ENCODE data around the gene UCP3. TPM values are rescaled to one million over a fixed set of nuclear protein-coding genes. Genes with fewer than 3 reads are reported as not detected.

UCP3 gene
- 0.77 TPM for polyA plus RNA-seq (2012; ENCODE audit: insufficient read depth, insufficient read length)

- DNase-seq (ENCODE audit: low read depth, low spot score): peak; percentile 59
- no peak within 1 kb of the TSS for H3K4me3 ChIP-seq (ENCODE audit: low read length)
Observed at GRCh38 chr11:74008373-74009229, at the start of gene UCP3. UCP3 (minus strand) TSS chr11:74009085; CDS start chr11:74007042, 2,043 bp downstream.

GRCh38 chr11:74057249-74058151 is 48.6 kb upstream of the UCP3 start:
- no peak overlapping the region for H3K4me3 ChIP-seq (ENCODE audit: low read length)
- DNase-seq (ENCODE audit: low read depth, low spot score): no peak

- H3K4me3 ChIP-seq (ENCODE audit: low read length): no peak overlapping the region
- no peak for DNase-seq (ENCODE audit: low read depth, low spot score)
Observed at GRCh38 chr11:74055938-74056337, 47.1 kb upstream of the UCP3 start.

- H3K4me3 ChIP-seq (ENCODE audit: low read length): no peak overlapping the region
- no peak for DNase-seq (ENCODE audit: low read depth, low spot score)
Observed at GRCh38 chr11:74050465-74050864, 41.6 kb upstream of the UCP3 start.

GRCh38 chr11:74048993-74049392 is 40.1 kb upstream of the UCP3 start:
- no peak overlapping the region for H3K4me3 ChIP-seq (ENCODE audit: low read length)
- DNase-seq (ENCODE audit: low read depth, low spot score): no peak

- no peak for DNase-seq (ENCODE audit: low read depth, low spot score)
- H3K4me3 ChIP-seq (ENCODE audit: low read length): no peak overlapping the region
Observed at GRCh38 chr11:74044538-74044937, 35.7 kb upstream of the UCP3 start.

- no peak for DNase-seq (ENCODE audit: low read depth, low spot score)
- H3K4me3 ChIP-seq (ENCODE audit: low read length): no peak overlapping the region
Observed at GRCh38 chr11:74043450-74043849, 34.6 kb upstream of the UCP3 start.

- no peak overlapping the region for H3K4me3 ChIP-seq (ENCODE audit: low read length)
- no peak for DNase-seq (ENCODE audit: low read depth, low spot score)
Observed at GRCh38 chr11:74037309-74037708, 28.4 kb upstream of the UCP3 start.

- DNase-seq (ENCODE audit: low read depth, low spot score): no peak
- no peak overlapping the region for H3K4me3 ChIP-seq (ENCODE audit: low read length)
Observed at GRCh38 chr11:74035264-74035663, 26.4 kb upstream of the UCP3 start.

GRCh38 chr11:74033046-74033445 is 24.2 kb upstream of the UCP3 start:
- no peak overlapping the region for H3K4me3 ChIP-seq (ENCODE audit: low read length)
- DNase-seq (ENCODE audit: low read depth, low spot score): no peak

- no peak for DNase-seq (ENCODE audit: low read depth, low spot score)
- H3K4me3 ChIP-seq (ENCODE audit: low read length): no peak overlapping the region
Observed at GRCh38 chr11:74030723-74031676, 22.1 kb upstream of the UCP3 start.

- DNase-seq (ENCODE audit: low read depth, low spot score): no peak
- no peak overlapping the region for H3K4me3 ChIP-seq (ENCODE audit: low read length)
Observed at GRCh38 chr11:74025467-74026166, 16.7 kb upstream of the UCP3 start.

- DNase-seq (ENCODE audit: low read depth, low spot score): no peak
- H3K4me3 ChIP-seq (ENCODE audit: low read length): no peak overlapping the region
Observed at GRCh38 chr11:74024261-74025029, 15.6 kb upstream of the UCP3 start.

- no peak for DNase-seq (ENCODE audit: low read depth, low spot score)
- H3K4me3 ChIP-seq (ENCODE audit: low read length): no peak overlapping the region
Observed at GRCh38 chr11:74023276-74023675, 14.4 kb upstream of the UCP3 start.

GRCh38 chr11:74022546-74022945 is 13.7 kb upstream of the UCP3 start:
- no peak overlapping the region for H3K4me3 ChIP-seq (ENCODE audit: low read length)
- DNase-seq (ENCODE audit: low read depth, low spot score): no peak

GRCh38 chr11:74021998-74022397 is 13.1 kb upstream of the UCP3 start:
- no peak for DNase-seq (ENCODE audit: low read depth, low spot score)
- no peak overlapping the region for H3K4me3 ChIP-seq (ENCODE audit: low read length)

GRCh38 chr11:74020539-74020938 is 11.7 kb upstream of the UCP3 start:
- no peak overlapping the region for H3K4me3 ChIP-seq (ENCODE audit: low read length)
- no peak for DNase-seq (ENCODE audit: low read depth, low spot score)

- H3K4me3 ChIP-seq (ENCODE audit: low read length): no peak overlapping the region
- DNase-seq (ENCODE audit: low read depth, low spot score): no peak
Observed at GRCh38 chr11:74019860-74020259, 11.0 kb upstream of the UCP3 start.

Data from Jurkat, Clone E6-1 (cell line).